Activated naive CD8-positive, alpha-beta T cell treated with anti-CD3 and anti-CD28 coated beads for 36 hours (primary cell): ENCODE measurements around the gene OR8K5. TPM values are rescaled to one million over a fixed set of nuclear protein-coding genes. Genes with fewer than 3 reads are reported as not detected.

Experiments used
- total RNA-seq, 2 experiments: library from RNA; stranded (reverse); gene quantifications; one replicate each; pipeline ENCODE4 v1.2.3, GENCODE V29; 2021

The OR8K5 gene
- total RNA-seq, 2 experiments from 2014 or later: not detected

Other genes with a start within 250 kb of the OR8K5 start
- not detected for gene OR5W2, start 245.7 kb downstream of the OR8K5 start, total RNA-seq
- not detected for gene OR5I1, start 223.9 kb downstream of the OR8K5 start, total RNA-seq
- not detected for gene OR10AG1, start 190.4 kb downstream of the OR8K5 start, total RNA-seq
- gene OR5F1, start 165.7 kb downstream of the OR8K5 start, total RNA-seq: not detected
- gene OR5AS1, start 132.7 kb downstream of the OR8K5 start, total RNA-seq: not detected
- gene OR8I2, start 67.0 kb downstream of the OR8K5 start, total RNA-seq: not detected
- gene OR8H2, start 56.6 kb downstream of the OR8K5 start, total RNA-seq: not detected
- gene OR8H3, start 37.9 kb downstream of the OR8K5 start, total RNA-seq: not detected
- gene OR8J3, start 20.1 kb downstream of the OR8K5 start, total RNA-seq: not detected
- gene OR5J2, start 16.3 kb upstream of the OR8K5 start, total RNA-seq: not detected
- not detected for gene OR5T2, start 73.9 kb upstream of the OR8K5 start, total RNA-seq
- not detected for gene OR5T3, start 91.9 kb upstream of the OR8K5 start, total RNA-seq
- gene OR5T1, start 113.8 kb upstream of the OR8K5 start, total RNA-seq: not detected
- not detected for gene OR8H1, start 131.9 kb upstream of the OR8K5 start, total RNA-seq
- not detected for gene OR8K3, start 154.8 kb upstream of the OR8K5 start, total RNA-seq
- not detected for gene OR8K1, start 185.7 kb upstream of the OR8K5 start, total RNA-seq
- gene OR8J1, start 194.0 kb upstream of the OR8K5 start, total RNA-seq: not detected
- not detected for gene OR8U1, start 215.3 kb upstream of the OR8K5 start, total RNA-seq